A549 (cell line): ENCODE data around the gene RHBG.

Experiments used
- CHD2 ChIP-seq: fragments of 150-350 bp; IDR thresholded peaks from 2 replicates; pipeline ENCODE4 v1.6.1; 2014; ENCODE audit warnings: low read length; ENCODE audit not compliant: partially characterized antibody
- JUN ChIP-seq, 2 experiments: fragments of >200 bp; sonication (Bioruptor Twin); formaldehyde crosslinking; IDR thresholded peaks; 2 replicates in 1 of 2; 3 replicates in 1 of 2; pipeline ENCODE4 v1.6.1; 2016 to 2017
- RCOR1 ChIP-seq: fragments of 150-350 bp; IDR thresholded peaks from 2 replicates; pipeline ENCODE4 v1.6.1; 2014; ENCODE audit warnings: antibody characterized with exemption, low read length, low read depth
- TF ChIP-seq, protein P1 (sequence below): IDR thresholded peaks from 2 replicates; pipeline ENCODE4 v1.6.1; 2012
- TF ChIP-seq, protein P2 (sequence below): fragments of >200 bp; sonication (Bioruptor Twin); formaldehyde crosslinking; IDR thresholded peaks from 3 replicates; pipeline ENCODE4 v1.5.1; 2016
- TF ChIP-seq, protein P3 (sequence below): fragments of 200-600 bp; sonication (generic); IDR thresholded peaks from 2 replicates; pipeline ENCODE4 v1.6.1; 2016; ENCODE audit warnings: antibody characterized with exemption, mild to moderate bottlenecking, moderate library complexity

DNA sequence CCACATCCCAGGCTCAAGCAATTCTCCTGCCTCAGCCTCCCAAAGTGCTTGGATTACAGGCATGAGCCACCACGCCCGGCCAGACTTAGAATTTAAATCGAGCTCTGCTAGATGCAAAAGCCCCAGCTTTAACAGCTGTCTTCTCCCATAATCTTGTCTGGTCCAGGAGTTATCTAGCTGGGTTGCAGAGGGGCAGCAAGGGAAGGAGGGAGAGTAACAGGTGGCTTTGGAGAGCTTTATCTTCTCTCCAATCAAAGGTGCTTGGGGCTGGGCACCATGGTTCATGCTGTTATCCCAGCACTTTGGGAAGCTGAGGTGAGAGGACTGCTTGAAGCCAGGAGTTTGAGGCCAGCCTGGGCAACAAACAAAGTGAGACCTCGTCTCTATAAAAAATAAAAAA, 3.9 kb downstream of the RHBG start:
- TF ChIP-seq CHD2 (no peak), JUN (IDR thresholded peaks at IDR 0.05) (no peak), RCOR1 (no peak)
- TF ChIP-seq, protein P1, sequence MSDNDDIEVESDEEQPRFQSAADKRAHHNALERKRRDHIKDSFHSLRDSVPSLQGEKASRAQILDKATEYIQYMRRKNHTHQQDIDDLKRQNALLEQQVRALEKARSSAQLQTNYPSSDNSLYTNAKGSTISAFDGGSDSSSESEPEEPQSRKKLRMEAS: no peak
- TF ChIP-seq, protein P2, sequence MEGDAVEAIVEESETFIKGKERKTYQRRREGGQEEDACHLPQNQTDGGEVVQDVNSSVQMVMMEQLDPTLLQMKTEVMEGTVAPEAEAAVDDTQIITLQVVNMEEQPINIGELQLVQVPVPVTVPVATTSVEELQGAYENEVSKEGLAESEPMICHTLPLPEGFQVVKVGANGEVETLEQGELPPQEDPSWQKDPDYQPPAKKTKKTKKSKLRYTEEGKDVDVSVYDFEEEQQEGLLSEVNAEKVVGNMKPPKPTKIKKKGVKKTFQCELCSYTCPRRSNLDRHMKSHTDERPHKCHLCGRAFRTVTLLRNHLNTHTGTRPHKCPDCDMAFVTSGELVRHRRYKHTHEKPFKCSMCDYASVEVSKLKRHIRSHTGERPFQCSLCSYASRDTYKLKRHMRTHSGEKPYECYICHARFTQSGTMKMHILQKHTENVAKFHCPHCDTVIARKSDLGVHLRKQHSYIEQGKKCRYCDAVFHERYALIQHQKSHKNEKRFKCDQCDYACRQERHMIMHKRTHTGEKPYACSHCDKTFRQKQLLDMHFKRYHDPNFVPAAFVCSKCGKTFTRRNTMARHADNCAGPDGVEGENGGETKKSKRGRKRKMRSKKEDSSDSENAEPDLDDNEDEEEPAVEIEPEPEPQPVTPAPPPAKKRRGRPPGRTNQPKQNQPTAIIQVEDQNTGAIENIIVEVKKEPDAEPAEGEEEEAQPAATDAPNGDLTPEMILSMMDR: no peak
- TF ChIP-seq, protein P3, sequence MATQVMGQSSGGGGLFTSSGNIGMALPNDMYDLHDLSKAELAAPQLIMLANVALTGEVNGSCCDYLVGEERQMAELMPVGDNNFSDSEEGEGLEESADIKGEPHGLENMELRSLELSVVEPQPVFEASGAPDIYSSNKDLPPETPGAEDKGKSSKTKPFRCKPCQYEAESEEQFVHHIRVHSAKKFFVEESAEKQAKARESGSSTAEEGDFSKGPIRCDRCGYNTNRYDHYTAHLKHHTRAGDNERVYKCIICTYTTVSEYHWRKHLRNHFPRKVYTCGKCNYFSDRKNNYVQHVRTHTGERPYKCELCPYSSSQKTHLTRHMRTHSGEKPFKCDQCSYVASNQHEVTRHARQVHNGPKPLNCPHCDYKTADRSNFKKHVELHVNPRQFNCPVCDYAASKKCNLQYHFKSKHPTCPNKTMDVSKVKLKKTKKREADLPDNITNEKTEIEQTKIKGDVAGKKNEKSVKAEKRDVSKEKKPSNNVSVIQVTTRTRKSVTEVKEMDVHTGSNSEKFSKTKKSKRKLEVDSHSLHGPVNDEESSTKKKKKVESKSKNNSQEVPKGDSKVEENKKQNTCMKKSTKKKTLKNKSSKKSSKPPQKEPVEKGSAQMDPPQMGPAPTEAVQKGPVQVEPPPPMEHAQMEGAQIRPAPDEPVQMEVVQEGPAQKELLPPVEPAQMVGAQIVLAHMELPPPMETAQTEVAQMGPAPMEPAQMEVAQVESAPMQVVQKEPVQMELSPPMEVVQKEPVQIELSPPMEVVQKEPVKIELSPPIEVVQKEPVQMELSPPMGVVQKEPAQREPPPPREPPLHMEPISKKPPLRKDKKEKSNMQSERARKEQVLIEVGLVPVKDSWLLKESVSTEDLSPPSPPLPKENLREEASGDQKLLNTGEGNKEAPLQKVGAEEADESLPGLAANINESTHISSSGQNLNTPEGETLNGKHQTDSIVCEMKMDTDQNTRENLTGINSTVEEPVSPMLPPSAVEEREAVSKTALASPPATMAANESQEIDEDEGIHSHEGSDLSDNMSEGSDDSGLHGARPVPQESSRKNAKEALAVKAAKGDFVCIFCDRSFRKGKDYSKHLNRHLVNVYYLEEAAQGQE: no peak
